ENCODE data around the gene MIPEP.

The MIPEP gene

GRCh38 chr13:23701636-23702035 lies 187.6 kb downstream of the MIPEP start:
- no peak for DNase-seq

GRCh38 chr13:23701186-23701585 lies 188.0 kb downstream of the MIPEP start:
- no peak for DNase-seq

GRCh38 chr13:23699271-23699670 lies 189.9 kb downstream of the MIPEP start:
- no peak for DNase-seq

- no peak for DNase-seq
Measured at GRCh38 chr13:23697772-23698313, 191.4 kb downstream of the MIPEP start.

GRCh38 chr13:23696610-23697009 lies 192.6 kb downstream of the MIPEP start:
- DNase-seq = no peak

GRCh38 chr13:23695711-23696464 lies 193.3 kb downstream of the MIPEP start:
- DNase-seq = peak; percentile 79

- DNase-seq = no peak
Measured at GRCh38 chr13:23695196-23695595, 194.0 kb downstream of the MIPEP start.

GRCh38 chr13:23692816-23693215 lies 196.4 kb downstream of the MIPEP start:
- DNase-seq = no peak

- no peak for DNase-seq
Measured at GRCh38 chr13:23690668-23691067, 198.5 kb downstream of the MIPEP start.

GRCh38 chr13:23688336-23688735 lies 200.9 kb downstream of the MIPEP start:
- no peak for DNase-seq

- no peak for DNase-seq
Measured at GRCh38 chr13:23687614-23688013, 201.6 kb downstream of the MIPEP start.

GRCh38 chr13:23686948-23687347 lies 202.3 kb downstream of the MIPEP start:
- DNase-seq = no peak

GRCh38 chr13:23685416-23685815 lies 203.8 kb downstream of the MIPEP start:
- DNase-seq = no peak

- no peak for DNase-seq
Measured at GRCh38 chr13:23684647-23685046, 204.6 kb downstream of the MIPEP start.

GRCh38 chr13:23683084-23683483 lies 206.1 kb downstream of the MIPEP start:
- DNase-seq = no peak

- no peak for DNase-seq
Measured at GRCh38 chr13:23680845-23681669, 208.1 kb downstream of the MIPEP start.

Data from activated CD8-positive, alpha-beta memory T cell treated with anti-CD3 and anti-CD28 coated beads, Interleukin-2, amount 50 U/mL, for 48 hours (primary cell).